HL-60/S4 treated with retinoic acid at 250 ng/mL for 4 days and 3 days (cell line): ENCODE data around the gene PPRC1.
"Not testable (repeated sequence)": the region's sequence is repeated elsewhere in the genome, so short reads cannot be mapped to it uniquely, and the experiment has no call there.

Experiments used
- in situ Hi-C: fragments of 300-500 bp; cut with MboI; formaldehyde crosslinking; loops from 2 replicates; pipeline ENCODE4 v1.7.0; 2022; ENCODE audit warnings: low sequenced_read_pairs

Gene PPRC1

GRCh38 chr10:102188298-102188940 lies 55.6 kb downstream of the PPRC1 start:
- in situ Hi-C loops = no loop called here

- in situ Hi-C loops = not testable (repeated sequence)
Measured at GRCh38 chr10:102188941-102189898, 56.4 kb downstream of the PPRC1 start.

GRCh38 chr10:102191956-102192355 lies 59.1 kb downstream of the PPRC1 start:
- in situ Hi-C loops = no loop called here

- in situ Hi-C loops = no loop called here
Measured at GRCh38 chr10:102195296-102195870, 62.5 kb downstream of the PPRC1 start.

GRCh38 chr10:102196893-102197292 lies 64.1 kb downstream of the PPRC1 start:
- in situ Hi-C loops = no loop called here

GRCh38 chr10:102198027-102198426 lies 65.2 kb downstream of the PPRC1 start:
- in situ Hi-C loops = no loop called here
